Measurements from ENCODE around the gene TRIM8.

- no peak for TF ChIP-seq POLR2A (IDR thresholded peaks at IDR 0.05; ENCODE audit: low read depth, low read length)
- no peak for TF ChIP-seq CTCF (IDR thresholded peaks at IDR 0.05; ENCODE audit: extremely low read depth in 1 of 2, insufficient read depth in 1 of 2, low read depth in 1 of 2, low read length in 2 of 2)
- no peak for TF ChIP-seq MAX (IDR thresholded peaks at IDR 0.05; ENCODE audit: insufficient read depth, insufficient read length)
- TF ChIP-seq EZH2 (IDR thresholded peaks at IDR 0.05; ENCODE audit: borderline replicate concordance, low read depth, low read length, severe bottlenecking): no peak
- TF ChIP-seq FOS (IDR thresholded peaks at IDR 0.05; ENCODE audit: borderline replicate concordance, insufficient read depth, low read length): no peak
Measured at GRCh38 chr10:102614888-102615287, 29.4 kb upstream of the TRIM8 start.

Measured in endothelial cell of umbilical vein (primary cell).